Tibial nerve (tissue), 4 donors: ENCODE results near the gene SFTPD. TPM values are rescaled to one million over a fixed set of nuclear protein-coding genes. Genes with fewer than 3 reads are reported as not detected.

Experiments used
- DNase-seq, 2 donors: peaks; one replicate each; pipeline ENCODE4 v3.0.0-alpha.2; 2019; ENCODE audit warnings: low spot score in 2 of 2
- H3K27ac ChIP-seq, 4 donors: fragments of 200-600 bp; sonication (generic) in 3 of 4; one replicate each; pipeline ENCODE4 v1.5.1; 2017 to 2019; ENCODE audit warnings: mild to moderate bottlenecking in 1 of 4
- H3K27me3 ChIP-seq, 2 donors: fragments of 200-600 bp; sonication (generic) in 1 of 2; one replicate each; pipeline versions ENCODE4 v1.5.1 to v1.6.0; 2017 to 2019
- H3K36me3 ChIP-seq, 3 donors: fragments of 200-600 bp; sonication (generic); one replicate each; pipeline ENCODE4 v1.5.1; 2018 to 2019
- H3K4me1 ChIP-seq, 4 donors: fragments of 200-600 bp; sonication (generic) in 3 of 4; one replicate each; pipeline ENCODE4 v1.5.1; 2017 to 2019
- H3K4me3 ChIP-seq, 4 donors: fragments of 200-600 bp; sonication (generic) in 3 of 4; one replicate each; pipeline ENCODE4 v1.5.1; 2017 to 2019; ENCODE audit warnings: mild to moderate bottlenecking in 1 of 4, moderate library complexity in 1 of 4
- H3K9me3 ChIP-seq, 4 donors: fragments of 200-600 bp; sonication (generic) in 3 of 4; one replicate each; pipeline ENCODE4 v1.5.1; 2017 to 2019
- CTCF ChIP-seq, 5 experiments: fragments of 200-600 bp in 3 of 5; fragments of 450-650 bp in 2 of 5; sonication (generic) in 3 of 5; IDR thresholded peaks; one replicate each; pipeline ENCODE4 v1.5.1; 2016 to 2019; ENCODE audit warnings: antibody characterized with exemption in 5 of 5, mild to moderate bottlenecking in 3 of 5, moderate library complexity in 2 of 5
- EP300 ChIP-seq, 2 donors: sonication (generic); formaldehyde crosslinking; IDR thresholded peaks; one replicate each; pipeline ENCODE4 v1.6.1; 2017; ENCODE audit warnings: antibody characterized with exemption in 2 of 2, mild to moderate bottlenecking in 1 of 2
- POLR2A ChIP-seq, 2 donors: fragments of 450-650 bp; IDR thresholded peaks; one replicate each; pipeline ENCODE4 v1.6.1; 2017; ENCODE audit warnings: antibody characterized with exemption in 2 of 2, mild to moderate bottlenecking in 2 of 2, moderate library complexity in 2 of 2
- WGBS, 2 donors: methylation state at CpG; one replicate each; pipeline ENCODE4 v1.1.5; 2018; 5-methylcytosine and 5-hydroxymethylcytosine counted together
- total RNA-seq, 4 donors: library from RNA; depleted of rRNA; stranded (reverse); fragments of >200 nt; gene quantifications; one replicate each; pipeline ENCODE4 v1.1.0, GENCODE V29; 2016

SFTPD gene
- total RNA-seq, 4 donors from 2014 or later = 1.5 to 2.5 TPM; not detected in 2

DNA sequence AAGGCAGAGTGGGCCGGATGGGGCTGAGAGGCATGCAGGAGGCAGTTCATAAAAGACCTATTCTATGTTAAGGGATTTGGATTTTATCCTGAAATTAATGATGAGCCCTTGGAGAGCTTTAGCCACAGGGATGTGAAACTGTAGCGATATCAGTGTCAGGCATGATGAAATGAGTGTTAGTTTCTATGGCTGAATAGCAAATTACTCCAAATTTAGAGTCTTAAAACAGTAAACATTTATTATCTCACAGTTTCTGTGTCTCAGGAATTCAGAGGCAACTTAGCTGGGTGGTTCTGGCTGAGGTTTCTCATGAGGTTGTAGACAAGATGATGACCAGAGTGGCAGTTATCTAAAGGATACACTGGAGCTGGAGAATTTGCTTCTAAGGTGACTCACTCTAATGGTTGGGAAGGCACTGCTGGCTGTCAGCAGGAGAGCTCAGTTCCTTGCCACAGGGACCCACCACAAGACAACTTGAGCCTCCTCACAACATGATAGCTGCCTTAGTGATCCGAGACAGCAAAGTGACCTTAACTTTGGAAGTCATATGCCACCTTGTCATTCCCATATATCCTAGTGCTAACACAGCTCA is 36.7 kb upstream of the SFTPD start:
- 76 to 80% methylated on average over 3 of the region's 3 CpGs for WGBS, 2 donors
- no peak for TF ChIP-seq EP300 (IDR thresholded peaks at IDR 0.05)
- TF ChIP-seq CTCF (IDR thresholded peaks at IDR 0.05) = no peak
- TF ChIP-seq POLR2A (IDR thresholded peaks at IDR 0.05) = no peak

DNA sequence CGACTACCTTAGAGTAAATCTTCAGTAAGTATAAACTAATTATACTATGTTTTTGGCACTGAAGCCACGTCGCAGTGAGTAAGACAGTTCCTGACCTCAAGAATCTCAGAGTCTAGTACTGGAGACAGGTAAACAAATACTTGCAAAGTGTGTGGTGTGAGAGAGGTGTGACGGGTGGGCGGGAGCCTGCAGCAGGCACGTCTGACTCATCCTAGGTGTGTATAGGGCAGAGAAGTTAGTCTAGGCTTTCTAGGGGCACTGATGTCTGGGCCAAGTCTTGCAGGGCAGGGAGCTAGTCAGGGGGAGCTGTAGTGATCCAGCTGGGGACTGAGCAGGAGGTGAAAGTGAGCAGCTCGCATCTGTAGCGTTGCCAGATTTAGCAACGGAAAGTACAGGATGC is 35.9 kb upstream of the SFTPD start:
- no peak for DNase-seq
- peaks cover 0 to 17% of the 10 kb centered on the region in 2 donors for H3K27me3 ChIP-seq
- 80 to 90% methylated on average over 9 of the region's 9 CpGs for WGBS, 2 donors

More for the DNA sequence above, 36.7 kb upstream of the SFTPD start:
- no peak for DNase-seq
- Histone ChIP-seq H3K4me1 (peaks cover 0 to 27% (median 9%) of the 10 kb centered on the region in 4 donors), H3K9me3 (peaks cover 0 to 25% (median 2%) of the 10 kb centered on the region in 4 donors), H3K27me3 (peaks cover 0 to 17% of the 10 kb centered on the region in 2 donors), H3K36me3 (no peaks in the 10 kb centered on the region), H3K4me3 (no peak overlapping the region), H3K27ac (no peak overlapping the region)

GRCh38 chr10:79983286-79983909 is 34.5 kb upstream of the SFTPD start:
- TF ChIP-seq POLR2A (IDR thresholded peaks at IDR 0.05) = no peak
- no peak for TF ChIP-seq EP300 (IDR thresholded peaks at IDR 0.05)
- TF ChIP-seq CTCF (IDR thresholded peaks at IDR 0.05) = no peak
- peaks cover 0 to 27% (median 9%) of the 10 kb centered on the region in 4 donors for H3K4me1 ChIP-seq
- H3K4me3 ChIP-seq = no peak overlapping the region
- H3K27me3 ChIP-seq = peaks cover 0 to 17% of the 10 kb centered on the region in 2 donors
- no peak overlapping the region for H3K27ac ChIP-seq
- peaks cover 0 to 3% (median 2%) of the 10 kb centered on the region in 4 donors for H3K9me3 ChIP-seq
- no peaks in the 10 kb centered on the region for H3K36me3 ChIP-seq
- WGBS, 2 donors = 35 to 59% methylated on average over 40 of the region's 40 CpGs
- DNase-seq = no peak

More for the DNA sequence above, 35.9 kb upstream of the SFTPD start:
- Histone ChIP-seq H3K4me3 (no peak overlapping the region), H3K36me3 (no peaks in the 10 kb centered on the region), H3K4me1 (peaks cover 0 to 27% (median 9%) of the 10 kb centered on the region in 4 donors), H3K9me3 (peaks cover 0 to 18% (median 2%) of the 10 kb centered on the region in 4 donors), H3K27ac (no peak overlapping the region)
- TF ChIP-seq EP300 (IDR thresholded peaks at IDR 0.05) (no peak), CTCF (IDR thresholded peaks at IDR 0.05) (no peak), POLR2A (IDR thresholded peaks at IDR 0.05) (no peak)

DNA sequence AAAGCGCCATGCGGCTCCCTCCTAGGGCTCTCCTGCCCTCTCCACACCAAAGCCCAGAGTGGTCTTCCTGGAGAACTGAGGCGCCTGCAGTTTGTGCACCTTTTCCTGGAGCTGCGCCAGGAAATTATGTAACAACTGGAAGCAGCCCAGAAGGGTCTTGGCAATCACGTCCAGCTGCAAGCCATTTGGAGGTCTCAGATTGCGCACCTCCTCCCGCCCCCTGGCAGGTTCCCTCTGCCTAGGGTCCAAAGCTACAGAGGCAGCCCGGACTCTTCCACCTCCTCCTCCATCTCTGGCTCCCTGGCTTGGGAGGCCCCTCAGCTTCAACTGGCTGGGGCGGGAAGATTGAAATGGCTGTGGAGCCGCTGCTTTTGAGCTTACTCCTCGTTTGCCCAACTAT is 34.0 kb upstream of the SFTPD start:
- no peak for DNase-seq
- TF ChIP-seq CTCF (IDR thresholded peaks at IDR 0.05) (no peak), POLR2A (IDR thresholded peaks at IDR 0.05) (no peak), EP300 (IDR thresholded peaks at IDR 0.05) (no peak)
- Histone ChIP-seq H3K4me3 (no peak overlapping the region), H3K36me3 (no peaks in the 10 kb centered on the region), H3K9me3 (no peaks in the 10 kb centered on the region), H3K4me1 (peaks cover 0 to 27% (median 9%) of the 10 kb centered on the region in 4 donors), H3K27ac (no peak overlapping the region), H3K27me3 (peaks cover 0 to 17% of the 10 kb centered on the region in 2 donors)
- 29 to 49% methylated on average over 9 of the region's 11 CpGs for WGBS, 2 donors

DNA sequence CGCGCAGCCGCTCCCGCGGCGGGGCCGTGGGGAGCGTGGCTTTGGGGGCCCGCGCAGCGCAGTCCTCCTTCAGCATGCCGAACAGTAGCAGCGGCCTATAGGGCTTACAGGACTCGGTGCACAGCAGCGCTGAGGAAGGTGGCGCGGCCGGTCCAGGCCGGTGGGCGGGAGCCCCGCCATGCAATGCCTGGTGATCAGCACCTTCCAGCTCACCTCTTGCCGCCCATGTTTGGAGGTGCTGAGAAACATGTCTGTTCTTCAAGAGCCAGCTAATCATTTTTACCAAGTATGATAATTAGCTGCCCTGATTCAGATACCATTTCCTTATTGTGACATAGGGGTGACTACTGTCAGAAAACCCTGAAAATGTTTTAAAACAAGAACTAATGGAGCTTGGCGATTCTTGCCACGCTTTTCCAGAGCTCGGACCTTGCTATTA is 33.5 kb upstream of the SFTPD start:
- no peaks in the 10 kb centered on the region for H3K9me3 ChIP-seq
- 10 to 14% methylated on average over 10 to 13 of the region's 25 CpGs for WGBS, 2 donors
- H3K4me1 ChIP-seq = peaks cover 0 to 27% (median 9%) of the 10 kb centered on the region in 4 donors
- peaks cover 0 to 17% of the 10 kb centered on the region in 2 donors for H3K27me3 ChIP-seq
- H3K36me3 ChIP-seq = no peaks in the 10 kb centered on the region
- DNase-seq = no peak
- H3K27ac ChIP-seq = peak overlapping the region in 1 of 4 donors; percentile 82
- TF ChIP-seq POLR2A (IDR thresholded peaks at IDR 0.05) (no peak), EP300 (IDR thresholded peaks at IDR 0.05) (no peak), CTCF (IDR thresholded peaks at IDR 0.05) (no peak)
- H3K4me3 ChIP-seq = peak overlapping the region in 3 of 4 donors; percentile 40 to 80 (median 53)
